SK-N-SH treated with all-trans-retinoic acid at 6 μM for 48 hours (cell line): Measurements from ENCODE around the gene PAQR6.

Source experiments
- ESRRG ChIP-seq: fragments of 250-450 bp; sonication (Bioruptor Pico); IDR thresholded peaks from 2 replicates; pipeline ENCODE4 v1.6.1; 2021; ENCODE audit warnings: mild to moderate bottlenecking
- ISL1 ChIP-seq: fragments of 250-450 bp; sonication (Bioruptor Pico); IDR thresholded peaks from 2 replicates; pipeline ENCODE4 v2.1.2; 2022; ENCODE audit warnings: mild to moderate bottlenecking, moderate library complexity
- PATZ1 ChIP-seq: fragments of 250-450 bp; sonication (Bioruptor Pico); IDR thresholded peaks from 2 replicates; pipeline ENCODE4 v1.8.0; 2020; ENCODE audit warnings: mild to moderate bottlenecking, moderate library complexity, borderline replicate concordance

- TF ChIP-seq ESRRG (CRISPR knock-in tag) = no peak
- TF ChIP-seq PATZ1 = no peak
- no peak for TF ChIP-seq ISL1 (CRISPR knock-in tag)
Measured at GRCh38 chr1:156284112-156284511, 36.3 kb upstream of the PAQR6 start, which contains the start of gene TMEM79.
